ENCODE data around the gene RASGRP4.

- TF ChIP-seq POLR2A (IDR thresholded peaks at IDR 0.05; ENCODE audit: low read depth, low read length) (no peak), TAF1 (IDR thresholded peaks at IDR 0.05; ENCODE audit: low read depth, low read length) (no peak), POU2F2 (IDR thresholded peaks at IDR 0.05; ENCODE audit: low read depth, low read length) (no peak)
Measured at GRCh38 chr19:38392707-38393308, 33.2 kb downstream of the RASGRP4 start.
